Motor neuron (in vitro differentiated cells): ENCODE results near the gene ZZZ3. TPM values are rescaled to one million over a fixed set of nuclear protein-coding genes. Genes with fewer than 3 reads are reported as not detected.

ENCODE experiments used
- total RNA-seq, 8 experiments: library from RNA; unstranded; fragments of 300-600 nt; gene quantifications; 2 replicates each; pipeline versions ENCODE4 v1.2.3 to v1.2.4, GENCODE V29; 2022

ZZZ3 gene
- total RNA-seq, 8 experiments from 2014 or later = 43.0 to 81.7 (median 68.1) TPM

Other genes with a start within 250 kb of the ZZZ3 start
- 100 to 1,000 TPM in 2 of 8 experiments, 10 to 100 TPM in 6; 44.5 to 103 (median 86.3) TPM for gene USP33, start 77.2 kb upstream of the ZZZ3 start, total RNA-seq
- 10 to 100 TPM; 12.1 to 21.7 (median 17.7) TPM for gene MIGA1, start 97.0 kb upstream of the ZZZ3 start, total RNA-seq
- 1 to 10 TPM; 1.4 to 7.5 (median 3.0) TPM for gene NEXN, start 206.0 kb upstream of the ZZZ3 start, total RNA-seq